Measurements from ENCODE around the gene SUSD3. TPM values are rescaled to one million over a fixed set of nuclear protein-coding genes. Genes with fewer than 3 reads are reported as not detected.

Gene SUSD3
- total and polyA plus RNA-seq, 2 of the 4 experiments (the other 2 are of a cell fraction), result 0.54 to 1.5 TPM

DNA sequence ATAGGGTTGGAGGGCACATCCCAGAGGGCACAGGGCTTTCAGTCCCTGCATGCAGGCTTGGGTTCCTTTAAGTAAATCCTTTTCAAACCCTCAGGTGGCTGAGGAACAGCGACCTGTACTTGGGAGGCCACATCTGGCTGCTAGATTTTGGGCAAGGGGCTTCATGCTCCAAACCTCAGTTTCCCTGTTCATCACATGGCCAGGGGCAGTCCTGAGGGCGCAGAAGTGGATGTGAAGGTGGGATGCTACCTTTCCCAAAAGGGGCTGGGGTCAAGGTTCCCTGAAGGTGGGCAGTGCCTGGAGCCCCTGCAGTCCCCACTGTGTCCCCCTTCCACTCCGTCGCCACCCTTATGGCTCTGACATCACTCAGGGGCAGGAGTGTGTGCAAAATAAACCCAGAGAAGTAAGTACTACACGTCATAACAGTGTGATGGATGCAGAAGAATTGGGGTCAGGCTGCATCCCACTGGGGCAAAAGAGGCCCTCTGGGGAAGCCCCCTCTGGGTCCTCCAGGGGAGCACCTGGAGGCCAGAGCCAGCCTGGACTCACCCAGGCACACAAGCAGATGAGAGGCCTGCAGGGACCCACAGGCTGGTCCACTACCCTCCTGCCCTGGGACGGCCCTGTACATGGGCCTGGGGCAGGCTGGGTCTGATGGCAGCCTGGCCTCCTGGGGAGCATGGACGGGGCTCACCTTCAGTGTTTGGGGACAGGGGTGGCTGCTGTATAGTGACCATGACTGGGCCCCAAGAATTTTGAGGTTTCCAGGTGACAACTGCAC lies 35.6 kb downstream of the SUSD3 start:
- peaks cover 17 to 21% of the 10 kb centered on the region in 2 experiments; a peak in 3 of 4 replicates for H3K79me1 ChIP-seq (ENCODE audit: low read depth in 1 of 2, low read length in 2 of 2)
- in situ Hi-C loops (cut with MboI; ENCODE audit: low sequenced_read_pairs) (no loop called here), dilution Hi-C loops (cut with HindIII; ENCODE audit: low sequenced_read_pairs, unreplicated experiment) (no loop called here), intact Hi-C loops (cut with micrococcal nuclease) (loop anchor here (10.0 kb wide), 1 partner anchor 361 kb away; the partner anchor contains the start of genes FAM120A and FAM120AOS)
- no peak overlapping the region for H2BK5ac ChIP-seq (ENCODE audit: low read depth, low read length, poor library complexity, severe bottlenecking)
- no peak overlapping the region for H4K91ac ChIP-seq (ENCODE audit: insufficient read depth, low read depth, low read length)
- WGBS, 2 experiments (ENCODE audit: extremely low coverage in 2 of 2, insufficient read length in 1 of 2), result 81% methylated on average over 3 of the region's 7 CpGs; no CpG with 5 or more reads in 1 of the 2 experiments
- H3K18ac ChIP-seq (ENCODE audit: low read depth, low read length), result no peak overlapping the region
- H2BK20ac ChIP-seq (ENCODE audit: low read depth, low read length), result no peak overlapping the region
- BruUV-seq (replicated peaks), result no TSS peak
- peak overlapping the region; percentile 94 for H2AK9ac ChIP-seq (replicated peaks; ENCODE audit: low read depth, low read length, poor library complexity)
- DNase-seq (no peak), ATAC-seq (ENCODE audit: low read depth) (no peak)
- peaks cover 11% of the 10 kb centered on the region for H3K9me1 ChIP-seq (ENCODE audit: insufficient read depth, low read length)
- H3K14ac ChIP-seq (replicated peaks; ENCODE audit: low read depth, low read length), result no peak overlapping the region
- H4K8ac ChIP-seq (ENCODE audit: low read depth in 2 of 2, low read length in 2 of 2), result no peak overlapping the region
- H3K4me3 ChIP-seq (ENCODE audit: insufficient read depth, low read depth, low read length), result no peak overlapping the region
- peak overlapping the region; percentile 25 for H2AFZ ChIP-seq (replicated peaks; ENCODE audit: low read length, poor library complexity)
- H3K27ac ChIP-seq (ENCODE audit: insufficient read depth, low read length), result no peak overlapping the region
- H3K9me3 ChIP-seq (ENCODE audit: control insufficient read depth, insufficient read depth, low read length), result peaks cover 17% of the 10 kb centered on the region
- H3K4me1 ChIP-seq (ENCODE audit: control insufficient read depth, insufficient read depth, low read length), result peaks cover 24% of the 10 kb centered on the region
- H3K4ac ChIP-seq (ENCODE audit: low read depth, low read length), result no peak overlapping the region
- H4K5ac ChIP-seq (ENCODE audit: low read depth, low read length), result no peak overlapping the region
- no peak overlapping the region for H2BK15ac ChIP-seq (ENCODE audit: low read depth, low read length)
- no peak for TF ChIP-seq POLR2A (IDR thresholded peaks at IDR 0.05; ENCODE audit: low read depth, low read length)
- no peak for TF ChIP-seq SMC3 (IDR thresholded peaks at IDR 0.05; ENCODE audit: low read depth, low read length)
- TF ChIP-seq RAD21 (IDR thresholded peaks at IDR 0.05; ENCODE audit: low read length), result no peak
- TF ChIP-seq MAFK (IDR thresholded peaks at IDR 0.05; ENCODE audit: low read depth, low read length), result no peak
- no peak overlapping the region for H3K4me2 ChIP-seq (ENCODE audit: low read depth, low read length)
- H2BK120ac ChIP-seq (ENCODE audit: low read depth, low read length), result no peak overlapping the region
- no peak overlapping the region for H3K9ac ChIP-seq (ENCODE audit: low read depth, low read length)
- peaks cover 9% of the 10 kb centered on the region for H4K20me1 ChIP-seq (ENCODE audit: insufficient read depth, low read length)
- no peaks in the 10 kb centered on the region for H3K27me3 ChIP-seq (ENCODE audit: control insufficient read depth, insufficient read depth, low read length)
- no peak overlapping the region for H3K56ac ChIP-seq (ENCODE audit: extremely low read depth, insufficient read depth, low read length)
- no peaks in the 10 kb centered on the region for H3K36me3 ChIP-seq (ENCODE audit: control insufficient read depth, insufficient read depth, low read length)
- H3K23ac ChIP-seq (ENCODE audit: low read depth, low read length), result no peak overlapping the region
- ChIA-PET POLR2A (ENCODE audit: unreplicated experiment) (no interaction called here), CTCF (no interaction called here)
- peak overlapping the region; percentile 97; the same call in 1 of the 2 replicates for H2AK5ac ChIP-seq (ENCODE audit: low read depth, low read length)
